HG03469 (cell line): ENCODE data around the gene TRPC4.
"Not testable (repeated sequence)": the region's sequence is repeated elsewhere in the genome, so short reads cannot be mapped to it uniquely, and the experiment has no call there.

ENCODE experiments used
- ATAC-seq: cut with Tn5 transposase; IDR thresholded peaks from one replicate; pipeline ENCODE4 v1.9.1; 2021; ENCODE audit warnings: mild to moderate bottlenecking, moderate library complexity, moderate number of reproducible peaks; ENCODE audit not compliant: unreplicated experiment

The TRPC4 gene

DNA sequence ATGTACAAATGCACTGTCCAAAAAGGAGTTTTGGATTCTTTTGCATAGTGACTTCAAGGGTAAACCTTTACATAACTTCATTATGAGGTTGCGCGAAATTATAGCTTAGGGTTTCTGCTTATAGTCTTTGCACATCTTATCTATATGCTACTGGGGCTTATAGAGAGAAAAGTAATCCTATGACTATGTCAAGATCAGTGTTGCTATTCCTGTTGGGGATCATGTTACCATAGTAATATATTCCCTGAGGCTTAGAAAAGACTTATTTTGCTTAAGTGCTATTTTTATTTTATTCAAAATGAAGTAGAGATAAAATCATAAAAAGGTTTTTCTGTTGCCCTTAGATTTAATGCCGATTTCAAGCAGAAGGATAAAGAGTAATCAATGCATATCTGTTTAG lies 256.3 kb downstream of the TRPC4 start:
- ATAC-seq: no peak

- no peak for ATAC-seq
Measured at GRCh38 chr13:37608750-37609339, 260.7 kb downstream of the TRPC4 start.

- no peak for ATAC-seq
Measured at GRCh38 chr13:37602733-37603381, 266.7 kb downstream of the TRPC4 start.

DNA sequence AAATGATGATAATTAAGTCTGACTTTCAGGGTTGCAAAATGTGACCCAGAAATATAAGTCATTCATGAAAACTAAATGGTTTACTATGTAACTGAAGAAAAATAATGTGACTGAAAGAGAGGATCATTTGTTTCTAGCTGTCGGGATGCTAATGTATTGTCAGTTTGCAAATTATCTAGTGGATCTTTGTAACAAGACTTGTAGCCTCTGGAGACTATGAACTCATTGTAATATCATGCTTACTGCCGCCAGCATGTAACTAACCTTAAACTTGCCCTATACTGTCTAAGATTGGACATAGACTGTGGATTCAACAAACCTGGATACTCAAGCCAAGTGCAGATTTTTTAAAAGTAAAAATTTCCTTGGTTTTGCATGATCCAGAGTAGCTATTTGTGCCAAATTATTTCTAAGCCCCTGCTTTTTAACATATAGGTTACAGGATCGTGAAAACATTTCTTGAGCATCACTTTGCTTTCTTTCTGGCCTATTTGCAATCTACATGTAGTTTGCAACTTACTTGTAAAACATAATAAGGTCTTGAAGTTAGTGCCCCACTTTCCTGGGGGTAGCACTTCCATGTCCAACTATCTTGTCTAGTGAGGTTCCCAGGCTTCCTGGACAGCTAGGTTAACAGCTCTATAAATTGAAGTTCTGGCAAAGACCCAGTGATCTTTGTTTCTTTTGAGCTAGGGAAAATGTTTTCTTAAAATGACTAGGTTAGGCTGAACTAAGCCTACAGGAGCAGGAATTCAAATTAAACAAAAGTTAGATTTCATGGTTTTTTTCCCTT lies 267.7 kb downstream of the TRPC4 start:
- ATAC-seq: no peak

DNA sequence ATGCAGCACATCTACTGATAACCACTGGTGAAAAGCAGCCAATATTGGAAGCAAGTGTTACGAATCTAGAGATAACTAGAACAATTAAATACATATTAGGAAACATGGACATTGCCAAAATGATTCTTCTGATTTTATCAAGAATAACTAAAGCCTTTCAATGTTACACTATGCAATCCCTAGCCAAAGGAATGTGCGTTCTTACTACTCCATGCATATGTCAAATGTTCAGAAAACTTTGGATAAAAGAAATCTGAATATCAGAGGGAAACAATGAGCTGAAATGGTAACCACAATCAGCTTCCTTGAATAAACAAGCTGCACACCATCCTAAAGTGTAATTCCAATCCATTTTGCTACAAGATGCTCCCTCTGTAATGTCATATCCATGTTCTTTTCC lies 270.1 kb downstream of the TRPC4 start:
- no peak for ATAC-seq

DNA sequence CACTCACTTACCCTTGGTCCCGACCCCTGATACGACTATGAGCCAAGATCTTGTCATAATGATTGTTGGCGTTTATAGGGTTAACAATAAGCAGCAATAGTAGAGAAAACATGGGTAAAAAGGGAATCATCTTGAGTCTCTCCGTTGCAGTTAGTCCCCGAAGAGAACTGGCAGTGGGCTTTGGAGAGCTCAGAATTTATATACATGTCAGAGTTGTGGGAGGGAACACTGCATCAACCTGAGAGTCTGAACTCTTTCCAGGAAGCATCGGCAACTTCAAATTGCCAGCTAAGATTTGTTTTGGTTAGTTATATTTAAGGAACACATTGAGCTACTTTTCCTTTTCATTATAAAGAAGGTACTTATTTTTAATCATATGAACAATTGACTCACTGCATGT lies 271.0 kb downstream of the TRPC4 start, which contains the start of gene POSTN:
POSTN (minus strand) TSS at position 172 of the 400 bp plus-strand sequence; CDS start at position 130, 42 bp downstream.
- ATAC-seq: no peak

- ATAC-seq: no peak
Measured at GRCh38 chr13:37597477-37598025, 272.0 kb downstream of the TRPC4 start.

DNA sequence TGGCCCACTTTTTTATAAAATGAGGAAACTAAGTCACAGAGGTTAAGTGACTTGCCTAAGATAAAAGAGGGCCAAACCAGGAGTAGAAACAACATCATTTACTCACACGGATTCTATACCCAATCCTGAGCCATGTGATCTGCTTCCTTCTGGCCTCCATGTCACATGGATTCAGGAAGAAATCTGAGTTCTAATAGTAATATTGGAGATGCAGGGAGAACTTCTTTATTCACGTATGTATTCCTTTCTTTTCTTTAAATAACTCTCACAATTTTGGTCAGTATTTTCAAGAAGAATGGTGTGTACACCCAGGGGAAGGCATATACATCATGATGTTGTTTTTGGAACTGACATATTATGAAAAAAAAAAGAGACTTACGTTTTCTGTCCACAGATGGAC lies 272.8 kb downstream of the TRPC4 start:
- no peak for ATAC-seq

GRCh38 chr13:37595162-37595561 lies 274.4 kb downstream of the TRPC4 start:
- ATAC-seq: no peak

DNA sequence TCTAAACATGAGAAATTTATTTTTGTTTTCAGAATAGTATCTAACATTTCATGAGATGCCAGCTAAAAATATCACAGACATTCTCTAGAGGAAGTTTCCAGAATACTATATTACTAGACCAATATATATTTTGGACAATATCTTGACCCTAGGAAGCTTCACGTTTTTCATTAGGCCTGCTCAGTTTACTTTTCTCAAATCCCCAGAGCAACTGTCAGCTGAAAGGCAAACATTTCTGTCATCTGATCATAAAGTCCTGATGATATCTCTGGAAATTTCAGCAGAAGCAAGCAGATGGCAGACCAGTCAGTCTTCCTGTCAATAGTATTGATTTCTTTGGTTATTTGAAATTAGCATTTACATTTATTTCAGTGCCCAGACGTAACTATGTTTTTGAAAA lies 275.0 kb downstream of the TRPC4 start:
- no peak for ATAC-seq

GRCh38 chr13:37589381-37589780 lies 280.2 kb downstream of the TRPC4 start:
- ATAC-seq: not testable (repeated sequence)

DNA sequence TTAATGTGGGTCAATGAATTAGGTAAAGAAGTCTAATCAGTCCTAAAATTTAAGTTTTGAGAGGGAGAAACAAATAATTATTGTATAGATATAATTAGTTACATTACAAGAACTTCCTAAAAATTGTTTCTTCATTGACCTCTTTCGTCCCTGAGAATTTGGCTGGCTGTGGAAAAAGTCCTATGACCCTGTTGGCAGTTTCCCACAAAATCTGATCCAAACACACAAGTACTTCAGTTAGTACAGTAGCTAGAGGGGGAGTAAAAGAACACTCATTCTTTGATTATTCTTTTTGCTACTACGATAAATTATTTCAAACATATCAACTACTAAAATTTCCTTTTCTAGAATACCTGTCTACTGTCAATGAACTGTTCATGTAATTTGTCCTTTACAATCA lies 282.3 kb downstream of the TRPC4 start:
- ATAC-seq: no peak
